Measurements from ENCODE around the gene WDR31.

DNA sequence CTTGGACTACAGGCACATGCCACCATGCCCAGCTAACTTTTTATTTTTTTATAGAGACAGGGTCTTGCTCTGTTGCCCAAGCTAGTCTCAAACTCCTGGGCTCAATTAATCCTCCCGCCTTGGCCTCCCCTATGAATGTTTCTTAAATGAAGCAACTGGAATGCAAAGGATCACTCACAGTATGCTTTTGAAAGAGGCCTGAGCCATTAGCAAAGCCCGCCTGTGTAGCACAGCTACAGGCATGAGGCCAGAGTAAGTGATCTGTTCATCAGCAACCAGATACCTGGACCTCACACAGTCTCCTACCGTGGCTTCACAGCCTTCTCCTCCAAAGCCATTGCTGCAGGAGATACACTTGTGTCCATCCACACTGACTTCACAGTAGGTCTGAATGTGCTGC, 20.0 kb downstream of the WDR31 start:
- no peak for TF ChIP-seq EZH2 (IDR thresholded peaks at IDR 0.05; ENCODE audit: insufficient read depth, poor library complexity, severe bottlenecking)
- TF ChIP-seq EZH2phosphoT487 (IDR thresholded peaks at IDR 0.05; ENCODE audit: insufficient read depth, low read depth) = no peak
